Activated naive CD8-positive, alpha-beta T cell treated with anti-CD3 and anti-CD28 coated beads, Interleukin-2, amount 50 U/mL, for 16 hours (primary cell): ENCODE data around the gene NUTM2G.
"Not testable (repeated sequence)": the region's sequence is repeated elsewhere in the genome, so short reads cannot be mapped to it uniquely, and the experiment has no call there.

Source experiments
- DNase-seq: peaks from one replicate; pipeline ENCODE4 v3.0.0-alpha.2; 2020; ENCODE audit warnings: low read depth, low spot score

The NUTM2G gene

GRCh38 chr9:96949346-96949745 is 20.7 kb downstream of the NUTM2G start:
- DNase-seq, result not testable (repeated sequence)

GRCh38 chr9:96950539-96950938 is 21.9 kb downstream of the NUTM2G start:
- DNase-seq, result not testable (repeated sequence)

- not testable (repeated sequence) for DNase-seq
Measured at GRCh38 chr9:96967591-96967990, 38.9 kb downstream of the NUTM2G start.

- DNase-seq, result not testable (repeated sequence)
Measured at GRCh38 chr9:96972552-96972951, 43.9 kb downstream of the NUTM2G start.

GRCh38 chr9:96974037-96974436 is 45.4 kb downstream of the NUTM2G start:
- not testable (repeated sequence) for DNase-seq

GRCh38 chr9:96983496-96984122 is 55.0 kb downstream of the NUTM2G start:
- DNase-seq, result not testable (repeated sequence)

- not testable (repeated sequence) for DNase-seq
Measured at GRCh38 chr9:96984139-96984538, 55.5 kb downstream of the NUTM2G start.

- DNase-seq, result not testable (repeated sequence)
Measured at GRCh38 chr9:96984887-96985286, 56.2 kb downstream of the NUTM2G start.
